H1 (cell line): ENCODE data around the gene SLC9A2. TPM values are rescaled to one million over a fixed set of nuclear protein-coding genes. Genes with fewer than 3 reads are reported as not detected.

Experiments used
- CTCF ChIA-PET: fragments of 300-600 bp; sonication (Branson Sonifier 250); formaldehyde crosslinking; loops from one replicate; lab custom pipeline; 2021; ENCODE audit not compliant: partially characterized antibody; lab: Charles Lee
- POLR2A ChIA-PET: fragments of 300-600 bp; sonication (Branson Sonifier 250); formaldehyde crosslinking; loops from one replicate; lab custom pipeline; 2021; ENCODE audit warnings: inconsistent platforms; ENCODE audit not compliant: partially characterized antibody; lab: Charles Lee
- DNase-seq, 2 experiments: peaks; one replicate each; pipeline versions ENCODE4 v3.0.0 to v3.0.0-alpha.2; 2010 to 2022; ENCODE audit warnings: low spot score in 2 of 2, low read depth in 1 of 2, mixed read lengths in 1 of 2
- FAIRE-seq: peaks from 2 replicates; lab custom pipeline; 2011; peaks lifted over from hg19 to GRCh38; lab: Jason Lieb, UNC
- H2AFZ ChIP-seq: 2 replicates; pipeline ENCODE4 v1.8.1; 2012; ENCODE audit warnings: low read length, inconsistent platforms
- H2AK5ac ChIP-seq: 2 replicates; pipeline ENCODE4 v1.6.1; 2013; ENCODE audit warnings: low read depth, low read length
- H2BK120ac ChIP-seq: replicated peaks from 2 replicates; pipeline ENCODE3; 2013; ENCODE audit warnings: low read depth, low read length, inconsistent platforms
- H2BK12ac ChIP-seq: 2 replicates; pipeline ENCODE4 v1.6.1; 2013; ENCODE audit warnings: low read depth, low read length
- H2BK15ac ChIP-seq: 2 replicates; pipeline ENCODE4 v1.6.1; 2013; ENCODE audit warnings: low read length
- H2BK20ac ChIP-seq: 2 replicates; pipeline ENCODE4 v1.6.1; 2013; ENCODE audit warnings: low read length
- H2BK5ac ChIP-seq: 2 replicates; pipeline ENCODE4 v1.6.1; 2013; ENCODE audit warnings: low read depth, low read length
- H3K14ac ChIP-seq: 2 replicates; pipeline ENCODE4 v1.6.1; 2013; ENCODE audit warnings: inconsistent platforms; ENCODE audit not compliant: insufficient read length
- H3K18ac ChIP-seq: 2 replicates; pipeline ENCODE4 v1.6.1; 2013; ENCODE audit warnings: low read length; ENCODE audit errors: extremely low read depth
- H3K23ac ChIP-seq: 2 replicates; pipeline ENCODE4 v1.6.1; 2013; ENCODE audit warnings: inconsistent platforms; ENCODE audit not compliant: insufficient read length
- H3K23me2 ChIP-seq: 2 replicates; pipeline ENCODE4 v1.6.1; 2013; ENCODE audit warnings: low read depth, low read length
- H3K27ac ChIP-seq: 2 replicates; pipeline ENCODE4 v1.6.1; 2011; ENCODE audit warnings: low read depth, low read length, inconsistent platforms
- H3K27me3 ChIP-seq, 4 experiments: replicated peaks in 1 of 4; 1 replicate in 1 of 4; 2 replicates in 3 of 4; pipeline versions ENCODE4 v1.6.1 to v1.8.1; 2011 to 2013; ENCODE audit warnings: low read length in 3 of 4, mild to moderate bottlenecking in 3 of 4, inconsistent platforms in 2 of 4, mixed read lengths in 2 of 4, moderate library complexity in 1 of 4; ENCODE audit not compliant: control insufficient read depth in 3 of 4, insufficient read depth in 3 of 4; ENCODE audit errors: extremely low read depth in 1 of 4
- H3K36me3 ChIP-seq, 4 experiments: 2 replicates each; pipeline versions ENCODE4 v1.6.1 to v1.8.1; 2011 to 2013; ENCODE audit warnings: mild to moderate bottlenecking in 4 of 4, low read length in 3 of 4, moderate library complexity in 2 of 4, control low read depth in 1 of 4, inconsistent platforms in 1 of 4; ENCODE audit not compliant: insufficient read depth in 4 of 4, control insufficient read depth in 2 of 4
- H3K4ac ChIP-seq: replicated peaks from 2 replicates; pipeline ENCODE3; 2013; ENCODE audit warnings: low read length, low read depth, mixed read lengths, inconsistent platforms; ENCODE audit not compliant: insufficient read length
- H3K4me1 ChIP-seq, 4 experiments: replicated peaks in 1 of 4; 1 replicate in 1 of 4; 2 replicates in 3 of 4; pipeline versions ENCODE4 v1.6.1 to v1.8.1; 2011 to 2013; ENCODE audit warnings: low read length in 3 of 4, inconsistent platforms in 2 of 4, mixed read lengths in 1 of 4; ENCODE audit not compliant: insufficient read depth in 4 of 4, control insufficient read depth in 3 of 4
- H3K4me2 ChIP-seq, 2 experiments: 2 replicates each; pipeline versions ENCODE4 v1.6.1 to v1.8.1; 2011 to 2013; ENCODE audit warnings: low read depth in 2 of 2, low read length in 2 of 2, control low read depth in 1 of 2, inconsistent platforms in 1 of 2, mild to moderate bottlenecking in 1 of 2; ENCODE audit not compliant: insufficient read depth in 1 of 2
- H3K4me3 ChIP-seq, 4 experiments: fragments of 200-600, 300-600 bp in 1 of 4; sonication (generic), shearing (Covaris generic), sonication (Bioruptor Twin) in 1 of 4; 2 replicates each; pipeline versions ENCODE4 v1.5.1 to v1.8.1; 2011 to 2016; ENCODE audit warnings: low read length in 4 of 4, low read depth in 3 of 4, control low read depth in 2 of 4, inconsistent platforms in 2 of 4, mild to moderate bottlenecking in 2 of 4, mixed read lengths in 1 of 4, moderate library complexity in 1 of 4; ENCODE audit not compliant: insufficient read depth in 2 of 4; ENCODE audit errors: extremely low read depth in 1 of 4
- H3K56ac ChIP-seq: replicated peaks from 2 replicates; pipeline ENCODE3; 2013; ENCODE audit warnings: low read depth, mild to moderate bottlenecking, mixed read lengths, low read length, inconsistent platforms; ENCODE audit not compliant: insufficient read length
- H3K79me1 ChIP-seq: 2 replicates; pipeline ENCODE4 v1.6.1; 2013; ENCODE audit warnings: low read depth, low read length, control low read depth
- H3K79me2 ChIP-seq, 2 experiments: 2 replicates each; pipeline versions ENCODE4 v1.6.1 to v1.8.1; 2012 to 2013; ENCODE audit warnings: low read length in 2 of 2, mild to moderate bottlenecking in 2 of 2, inconsistent platforms in 1 of 2; ENCODE audit not compliant: insufficient read depth in 2 of 2, control insufficient read depth in 1 of 2
- H3K9ac ChIP-seq, 4 experiments: replicated peaks in 1 of 4; 1 replicate in 1 of 4; 2 replicates in 3 of 4; pipeline versions ENCODE4 v1.6.1 to v1.8.1; 2011 to 2013; ENCODE audit warnings: low read depth in 3 of 4, low read length in 3 of 4, control low read depth in 2 of 4, mild to moderate bottlenecking in 2 of 4, moderate library complexity in 2 of 4, inconsistent platforms in 1 of 4; ENCODE audit errors: extremely low read depth in 1 of 4
- H3K9me3 ChIP-seq, 2 experiments: 2 replicates each; pipeline versions ENCODE4 v1.6.1 to v1.8.1; 2012 to 2013; ENCODE audit warnings: mild to moderate bottlenecking in 2 of 2, moderate library complexity in 2 of 2, control low read depth in 1 of 2, inconsistent platforms in 1 of 2, low read depth in 1 of 2, low read length in 1 of 2, mixed read lengths in 1 of 2; ENCODE audit not compliant: insufficient read depth in 2 of 2
- H4K20me1 ChIP-seq, 2 experiments: replicated peaks in 1 of 2; 2 replicates each; pipeline versions ENCODE3 to v1.8.1; 2011 to 2013; ENCODE audit warnings: inconsistent platforms in 2 of 2, low read length in 2 of 2, mild to moderate bottlenecking in 1 of 2; ENCODE audit not compliant: insufficient read depth in 2 of 2, control insufficient read depth in 1 of 2
- H4K5ac ChIP-seq: 2 replicates; pipeline ENCODE4 v1.6.1; 2013; ENCODE audit warnings: low read length, low read depth, mixed read lengths, inconsistent platforms; ENCODE audit not compliant: insufficient read length
- H4K8ac ChIP-seq: 2 replicates; pipeline ENCODE4 v1.8.0; 2013; ENCODE audit warnings: mild to moderate bottlenecking, moderate library complexity, low read length, inconsistent platforms; ENCODE audit not compliant: insufficient read depth; ENCODE audit errors: extremely low read depth
- H4K91ac ChIP-seq: replicated peaks from 2 replicates; pipeline ENCODE3; 2013; ENCODE audit warnings: low read length, mixed read lengths, inconsistent platforms; ENCODE audit not compliant: insufficient read length
- BCL11A ChIP-seq, 2 experiments: IDR thresholded peaks; one replicate each; pipeline ENCODE4 v1.6.1; 2011; ENCODE audit warnings: low read depth in 2 of 2, low read length in 2 of 2, mild to moderate bottlenecking in 2 of 2
- JUN ChIP-seq: IDR thresholded peaks from 2 replicates; pipeline ENCODE4 v1.6.1; 2011; ENCODE audit warnings: low read depth, mild to moderate bottlenecking, improper control_type of control experiment, low read length
- RXRA ChIP-seq: IDR thresholded peaks from 2 replicates; pipeline ENCODE4 v1.6.1; 2011; ENCODE audit warnings: low read depth, mild to moderate bottlenecking, low read length, moderate library complexity; ENCODE audit not compliant: insufficient read depth
- USF2 ChIP-seq: IDR thresholded peaks from 2 replicates; pipeline ENCODE4 v1.6.1; 2011; ENCODE audit warnings: low read length, improper control_type of control experiment
- WGBS, 2 experiments: shearing (Covaris generic) in 1 of 2; methylation state at CpG; one replicate each; pipeline versions ENCODE4 v1.1.6 to v1.1.7; 2013 to 2015; ENCODE audit warnings: low lambda C conversion rate in 2 of 2, mixed read lengths in 2 of 2, inconsistent platforms in 1 of 2, low coverage in 1 of 2, missing lambda C conversion rate in 1 of 2; ENCODE audit not compliant: insufficient replicate concordance in 2 of 2, insufficient coverage in 1 of 2, insufficient read length in 1 of 2; ENCODE audit errors: extremely low coverage in 1 of 2, missing lambda C conversion rate in 1 of 2; 5-methylcytosine and 5-hydroxymethylcytosine counted together
- polyA plus RNA-seq, 7 experiments: library from polyadenylated mRNA; depleted of rRNA in 3 of 7; stranded (reverse) in 5 of 7; unstranded in 2 of 7; fragments of >200 nt in 5 of 7; fragments of 200-250 nt in 2 of 7; gene quantifications; 1 replicate in 5 of 7; 2 replicates in 1 of 7; 4 replicates in 1 of 7; pipeline versions ENCODE4 v1.2.1 to v1.2.3, GENCODE V29; 2011 to 2013; ENCODE audit warnings: missing spikeins in 2 of 7, mixed read lengths in 2 of 7
- total RNA-seq: library from RNA; stranded (reverse); fragmentation: NEBNext Ultra II Directional; extraction: Animal tissue kit (Norgen Biotek cat#: 25700); gene quantifications from 2 replicates; pipeline ENCODE4 v1.2.1, GENCODE V29; 2021

The SLC9A2 gene
- total and polyA plus RNA-seq, 2 of the 8 experiments (the other 6 are each of a cell fraction or from before 2014, with no cell fraction given) = 0.06 to 0.13 TPM

- Histone ChIP-seq H3K79me1 (no peaks in the 10 kb centered on the region), H4K20me1 (no peaks in the 10 kb centered on the region), H3K23ac (no peak overlapping the region), H2BK15ac (no peak overlapping the region), H3K27ac (no peak overlapping the region), H3K18ac (no peak overlapping the region), H4K8ac (no peak overlapping the region), H3K9ac (no peak overlapping the region), H2AK5ac (no peak overlapping the region), H3K79me2 (no peaks in the 10 kb centered on the region), H4K5ac (no peak overlapping the region), H3K23me2 (no peaks in the 10 kb centered on the region), H3K4me3 (no peak overlapping the region), H2AFZ (no peak overlapping the region), H3K36me3 (no peaks in the 10 kb centered on the region), H2BK20ac (no peak overlapping the region), H2BK5ac (no peak overlapping the region), H2BK120ac (no peak overlapping the region), H2BK12ac (no peak overlapping the region), H3K4ac (no peak overlapping the region), H3K4me2 (no peak overlapping the region), H3K9me3 (no peaks in the 10 kb centered on the region), H3K56ac (no peak overlapping the region), H4K91ac (no peak overlapping the region), H3K4me1 (no peaks in the 10 kb centered on the region), H3K14ac (no peak overlapping the region), H3K27me3 (no peaks in the 10 kb centered on the region)
- DNase-seq (no peak), FAIRE-seq (no peak)
- 89% methylated on average over 7 of the region's 7 CpGs; no CpG with 5 or more reads in 1 of the 2 experiments for WGBS, 2 experiments
- TF ChIP-seq USF2 (no peak), RXRA (no peak), JUN (no peak), BCL11A (IDR thresholded peaks at IDR 0.05; ENCODE audit: low read depth in 2 of 2, low read length in 2 of 2) (no peak)
- CTCF ChIA-PET = interaction anchor here (0.9 kb wide), 1 partner anchor 11 kb away, joined by 3 read pairs; no protein-coding TSS in a partner anchor
- POLR2A ChIA-PET = no interaction called here
Measured at GRCh38 chr2:102635317-102635716, 16.0 kb downstream of the SLC9A2 start.
